GM19397 (cell line): ENCODE data around the gene MYH7.
A peak's percentile ranks its signal among the peaks of the same experiment; 100 is the strongest.
"Not testable (repeated sequence)": the region's sequence is repeated elsewhere in the genome, so short reads cannot be mapped to it uniquely, and the experiment has no call there.

Experiments
- ATAC-seq: cut with Tn5 transposase; IDR thresholded peaks from one replicate; pipeline ENCODE4 v1.9.1; 2021; ENCODE audit warnings: mild to moderate bottlenecking, moderate library complexity; ENCODE audit not compliant: unreplicated experiment

The MYH7 gene

DNA sequence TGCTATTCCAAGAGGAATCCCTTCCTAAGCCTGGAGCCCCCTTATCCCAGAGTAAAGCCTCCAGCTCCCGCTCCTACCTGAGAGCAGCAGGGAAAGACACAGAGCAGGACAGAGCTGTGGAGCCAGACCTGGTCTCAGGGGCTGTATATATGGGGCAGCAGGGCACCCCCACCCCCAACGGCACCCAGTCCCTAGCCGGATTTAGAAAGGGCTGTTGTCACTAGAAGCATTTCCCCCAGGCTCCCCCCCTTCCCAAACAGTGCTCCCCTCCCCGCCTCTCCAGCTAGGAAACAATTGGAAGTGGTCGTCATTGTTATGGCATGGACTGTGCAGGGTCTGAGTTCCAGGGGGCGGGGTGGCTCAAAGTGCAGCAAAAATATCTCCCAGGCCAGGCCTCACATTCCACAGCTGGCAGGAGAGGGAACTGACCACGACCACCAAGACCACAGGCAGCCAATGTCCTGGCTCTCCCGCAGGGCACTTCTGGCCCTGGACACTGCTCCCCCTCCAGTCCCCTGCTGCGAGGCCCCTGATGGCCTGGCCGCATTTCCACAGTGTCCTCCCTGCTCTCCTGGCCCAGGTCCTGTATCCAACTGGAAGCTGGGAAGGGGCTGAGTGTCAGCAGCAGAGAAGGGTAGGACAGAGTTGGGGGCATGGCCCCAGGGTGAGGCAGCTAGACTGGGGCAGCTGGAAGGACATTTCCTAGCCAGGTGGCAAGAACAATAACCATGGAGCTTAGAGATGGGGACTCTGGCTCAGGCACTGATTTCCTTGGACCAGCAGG lies at the start of gene MYH7:
Gene MYH7, minus strand, starts transcription at position 118 of the 784 bp plus-strand sequence. CDS start 1,928 bp downstream, outside the sequence.
- no peak for ATAC-seq

DNA sequence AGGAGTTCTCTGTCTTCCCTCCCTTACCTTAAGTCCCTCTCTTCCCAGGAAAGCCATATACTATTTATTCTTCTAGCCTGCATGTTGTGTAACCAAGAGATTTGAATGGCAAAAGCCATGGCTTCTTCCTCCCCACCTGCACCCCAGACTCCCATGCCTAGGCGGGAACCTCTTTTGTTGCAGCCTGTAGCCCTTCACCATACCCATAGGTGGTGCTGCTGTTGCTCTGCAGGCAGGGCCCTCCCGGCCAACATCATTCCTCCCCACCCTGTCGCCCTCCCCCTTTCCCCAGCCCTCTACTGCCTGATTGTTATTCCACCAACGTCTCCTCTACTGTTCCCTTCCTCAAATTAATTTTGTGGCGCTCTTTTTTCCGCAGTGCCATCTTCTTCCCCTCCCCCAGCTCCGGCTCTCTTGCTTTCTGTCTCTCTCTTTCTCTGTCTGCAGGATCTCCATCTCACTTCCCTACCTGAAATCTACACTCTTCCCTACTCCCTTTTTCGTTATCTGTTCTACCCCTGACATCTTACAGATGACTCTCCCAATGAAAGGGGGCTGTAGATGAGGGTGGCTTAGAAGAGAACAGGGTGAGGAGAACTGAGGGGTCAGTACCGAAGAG lies 47.9 kb upstream of the MYH7 start:
- no peak for ATAC-seq

DNA sequence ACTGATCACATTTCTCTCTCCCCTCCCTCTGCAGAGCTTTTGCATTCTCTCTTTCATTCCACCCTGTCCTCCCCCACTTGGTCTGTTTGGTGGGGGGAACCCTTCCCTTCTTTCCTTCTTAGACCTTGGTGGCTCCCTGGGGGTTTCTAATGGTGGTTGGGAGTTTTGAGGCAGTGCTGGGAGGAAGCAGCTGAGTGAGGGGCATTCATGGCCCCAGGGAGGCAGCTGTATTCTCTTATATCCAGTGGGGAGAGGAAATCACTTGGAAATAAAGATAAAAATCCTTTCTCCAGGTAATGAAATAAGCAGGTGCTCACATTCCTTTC lies 47.3 kb upstream of the MYH7 start:
- ATAC-seq = no peak

DNA sequence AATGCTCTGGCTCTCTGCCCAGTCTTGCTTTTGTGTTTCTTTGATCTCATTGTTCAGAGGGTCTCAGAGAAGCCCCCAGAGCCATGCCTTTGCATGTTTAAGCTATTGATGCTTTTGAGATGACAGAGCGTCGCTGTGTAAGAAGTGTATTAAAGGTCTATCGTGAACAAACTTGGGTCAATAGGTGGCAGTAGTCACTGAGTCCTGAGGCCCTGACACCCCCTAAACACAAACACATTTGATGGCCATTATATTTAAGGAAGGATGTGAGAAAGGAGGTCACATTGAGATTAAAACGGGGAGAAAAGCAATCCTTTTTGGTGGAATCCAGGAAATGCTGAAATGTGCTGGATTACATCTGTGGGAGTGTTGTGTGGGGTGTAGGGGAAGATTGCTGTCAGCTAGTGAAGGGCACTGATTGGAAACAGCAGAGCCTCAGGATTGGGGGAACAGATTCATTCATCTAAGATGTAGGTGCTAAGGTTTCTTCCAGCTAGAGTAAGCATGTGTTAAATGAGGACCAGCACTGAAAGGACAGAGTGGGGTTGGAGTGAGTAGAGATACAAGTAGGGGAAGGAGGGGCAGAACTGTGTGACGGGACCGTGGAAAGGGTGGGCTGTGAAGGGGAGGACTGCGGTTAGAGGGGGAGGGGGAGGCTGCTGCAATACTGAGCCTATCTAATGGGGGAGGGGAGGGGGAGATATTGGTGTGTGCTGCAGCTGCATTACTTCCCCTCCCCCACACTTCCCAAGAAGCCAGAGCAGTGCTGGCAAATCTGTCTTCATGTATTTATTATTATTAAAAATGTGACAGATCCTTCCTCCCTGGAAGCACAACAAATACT lies 46.7 kb upstream of the MYH7 start:
- ATAC-seq = no peak

DNA sequence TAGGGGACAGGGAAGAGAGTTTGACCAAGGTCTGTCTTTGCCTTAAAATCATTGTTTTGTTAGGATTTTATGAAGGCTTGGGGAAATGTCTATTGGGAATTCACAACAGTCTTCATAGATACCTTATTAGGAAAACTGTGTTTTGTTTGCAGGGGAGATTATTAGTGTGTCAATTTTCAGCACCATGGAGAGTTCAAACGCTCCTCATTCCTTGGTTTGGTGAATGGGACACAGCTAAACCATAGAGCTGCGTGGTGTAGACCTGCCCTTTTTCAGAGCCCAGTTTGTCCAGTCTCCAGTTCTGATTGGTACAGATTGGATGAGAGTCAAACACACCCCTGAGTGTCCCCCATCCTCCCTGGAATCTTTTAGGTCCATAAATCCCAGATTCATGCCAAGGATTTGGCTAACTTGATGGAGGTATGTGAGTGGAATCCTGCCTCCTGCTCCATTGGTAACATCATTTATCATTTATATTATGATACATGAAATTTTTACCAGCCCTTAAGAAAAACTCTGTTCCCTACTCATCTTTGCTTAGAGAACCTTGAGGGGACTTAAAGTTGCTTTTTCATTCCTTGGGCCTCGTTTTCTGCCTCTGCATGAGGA lies 46.0 kb upstream of the MYH7 start:
- ATAC-seq = no peak

DNA sequence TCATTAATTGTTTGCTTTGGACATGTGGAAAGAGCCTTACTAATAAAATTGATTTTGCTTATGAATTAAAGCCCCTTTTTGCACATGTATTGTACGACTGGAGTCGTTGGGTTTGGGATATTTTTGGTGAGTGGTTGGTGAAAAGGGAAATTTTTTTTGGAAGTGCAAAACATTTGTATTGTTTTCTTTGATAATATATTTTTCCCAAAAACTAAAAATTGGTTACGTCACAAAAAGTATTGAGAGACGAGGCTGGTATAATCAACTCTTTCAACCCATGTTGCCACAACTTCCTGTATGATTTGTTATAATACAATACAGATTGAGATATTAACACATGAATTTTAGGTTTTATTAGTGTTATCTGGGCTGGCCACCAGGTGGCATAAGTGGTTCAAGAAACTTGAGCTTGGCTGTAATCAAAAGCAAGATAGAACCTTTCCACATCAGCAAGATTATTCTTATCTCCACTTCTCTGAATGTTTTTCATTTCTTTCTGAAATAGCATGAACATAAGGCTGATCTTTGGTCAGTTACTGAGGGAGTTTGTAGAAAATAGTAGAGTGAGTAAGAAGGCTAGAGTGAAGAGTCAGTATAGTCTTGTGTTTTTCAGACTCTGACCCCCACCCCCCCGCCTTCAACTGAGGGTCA lies 42.8 kb upstream of the MYH7 start:
- ATAC-seq = no peak

DNA sequence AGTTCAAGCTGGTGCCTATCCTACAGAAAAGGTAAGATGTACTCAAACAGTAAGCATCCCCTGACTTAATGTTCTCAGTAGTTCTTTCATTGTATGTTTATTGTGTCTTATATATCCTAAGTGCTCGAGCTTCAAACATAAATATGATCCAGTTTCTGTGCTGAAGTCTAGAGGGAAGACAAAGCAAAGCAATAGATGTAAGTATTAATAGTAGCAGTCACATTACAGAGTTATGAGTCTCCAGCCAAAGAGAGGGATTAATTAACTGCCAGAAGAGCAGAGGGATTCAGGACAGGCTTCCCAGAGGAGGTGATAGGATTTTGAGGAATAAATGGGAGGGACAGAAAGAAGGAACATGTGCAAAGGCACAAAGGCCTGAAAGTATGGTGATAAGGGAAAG lies 35.5 kb upstream of the MYH7 start:
- no peak for ATAC-seq

DNA sequence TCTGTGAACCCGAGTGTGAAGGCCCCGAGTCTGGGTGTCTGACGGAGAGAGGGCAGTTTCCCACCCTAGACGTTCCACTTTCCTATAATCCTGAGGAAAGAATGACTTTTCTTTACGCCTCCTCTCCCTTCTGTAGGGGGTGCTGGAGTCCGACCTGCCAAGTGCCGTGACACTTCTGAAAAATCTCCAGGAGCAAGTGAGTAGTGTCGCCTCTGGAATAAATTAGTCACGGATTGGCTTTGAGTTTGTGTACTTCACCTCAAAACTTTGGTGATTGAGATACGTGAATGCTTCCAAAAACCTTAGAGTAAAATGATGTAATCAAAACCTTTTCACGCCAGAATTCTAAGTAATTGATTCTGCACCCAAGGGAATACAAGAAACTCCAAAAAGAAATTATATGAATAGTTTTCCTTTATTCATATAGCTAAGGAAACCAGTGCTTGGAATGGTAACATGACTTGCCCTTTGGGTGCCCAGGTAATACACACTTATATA lies 34.5 kb upstream of the MYH7 start:
- ATAC-seq = no peak

DNA sequence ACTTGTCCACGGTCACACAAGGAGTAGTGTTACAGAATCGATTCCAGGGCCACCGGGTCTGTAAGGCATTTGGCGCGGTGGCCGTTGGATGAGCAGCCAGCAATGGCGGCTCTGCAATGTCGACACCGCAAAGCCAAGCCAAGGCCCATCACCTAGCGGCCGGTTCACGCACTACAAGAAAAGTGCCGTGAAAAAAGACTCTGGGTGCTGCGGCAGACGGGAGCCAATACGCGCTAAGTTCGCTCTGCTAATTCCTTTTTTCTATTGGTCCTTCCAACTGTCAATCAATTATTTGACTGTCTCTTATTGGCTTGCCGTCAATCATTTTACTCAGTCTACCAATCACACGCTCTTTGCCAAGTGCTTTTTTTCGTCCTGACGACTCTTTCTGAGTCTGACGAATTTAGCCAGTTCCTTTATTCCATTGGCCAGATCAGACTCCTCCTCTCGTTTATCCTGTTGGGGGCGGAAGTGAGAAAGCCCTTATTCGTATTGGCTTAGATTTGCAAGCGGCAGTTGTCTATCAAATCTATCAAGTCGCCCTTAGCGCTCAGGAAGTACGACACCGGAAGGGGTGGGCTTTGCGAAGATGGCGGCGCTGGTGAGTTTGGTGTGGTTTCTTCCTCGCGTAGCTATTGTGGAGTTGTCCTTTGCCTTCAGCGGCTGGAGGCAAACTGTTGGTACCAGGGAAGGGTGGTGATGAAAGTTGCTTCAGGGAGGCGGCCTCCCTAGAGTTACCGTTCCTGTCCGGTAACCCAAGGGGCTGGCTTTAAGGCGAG lies 33.9 kb upstream of the MYH7 start, which contains the start of gene NGDN:
Gene NGDN, plus strand, starts transcription at position 577 of the 779 bp plus-strand sequence. Its CDS starts 13 bp downstream, at position 590.
- peak; percentile 95 for ATAC-seq

DNA sequence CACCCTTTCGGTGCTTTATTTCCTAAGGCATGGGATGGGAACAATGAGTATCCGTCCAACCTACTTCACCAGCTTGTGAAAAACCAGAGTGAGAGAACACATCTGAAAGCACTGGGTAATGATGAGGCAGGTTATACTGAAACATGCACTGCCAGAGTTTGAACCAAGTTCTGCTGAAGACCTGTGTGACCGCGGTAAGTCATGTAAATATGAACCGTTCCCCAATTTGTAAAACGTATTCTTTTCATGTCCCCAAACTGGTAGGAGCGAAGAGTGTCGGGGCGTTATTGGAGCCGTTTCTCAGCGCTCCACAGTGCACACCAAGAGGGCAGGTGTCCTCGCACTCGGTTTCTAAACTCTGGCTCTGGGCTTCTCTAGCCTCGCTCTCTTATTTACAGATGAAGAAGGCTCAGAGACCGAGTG lies 33.3 kb upstream of the MYH7 start:
- ATAC-seq = peak; percentile 6

DNA sequence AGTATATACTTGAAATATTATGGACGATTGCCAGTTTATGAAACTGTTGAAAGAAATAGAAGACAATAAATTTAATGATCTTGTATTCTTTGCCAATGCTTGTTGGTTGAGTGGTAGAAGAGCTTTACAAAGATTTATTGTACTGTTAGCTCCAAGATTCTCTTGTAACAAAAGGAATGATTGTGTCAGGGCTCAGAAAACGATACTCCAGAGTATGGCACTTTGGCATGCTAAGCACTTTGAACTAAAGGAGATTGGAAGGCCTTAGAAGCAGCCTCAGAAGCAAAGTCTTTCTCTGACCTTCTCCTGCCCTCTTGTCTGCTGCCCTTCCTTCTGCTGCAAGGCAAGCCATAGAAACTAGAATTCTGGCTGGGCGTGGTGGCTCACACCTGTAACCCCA lies 29.8 kb upstream of the MYH7 start:
- ATAC-seq = no peak

DNA sequence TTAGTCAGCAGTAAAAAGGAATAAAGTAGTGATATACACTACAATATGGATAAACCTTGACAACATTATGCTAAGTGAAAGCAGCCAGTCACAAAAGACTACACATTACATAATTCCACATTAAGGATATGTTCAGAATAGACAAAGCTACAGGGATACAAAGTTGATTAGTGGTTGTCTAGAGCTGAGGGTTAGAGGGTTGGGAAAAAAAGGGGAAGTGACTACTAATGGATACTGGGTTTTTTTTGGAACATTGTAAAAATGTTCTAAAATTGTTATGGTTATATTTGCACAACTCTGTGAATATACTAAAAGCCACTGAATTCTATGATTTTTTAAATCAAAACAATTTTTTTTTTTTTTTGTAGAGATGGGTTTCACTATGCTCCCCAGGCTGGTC lies 29.2 kb upstream of the MYH7 start:
- ATAC-seq = no peak

DNA sequence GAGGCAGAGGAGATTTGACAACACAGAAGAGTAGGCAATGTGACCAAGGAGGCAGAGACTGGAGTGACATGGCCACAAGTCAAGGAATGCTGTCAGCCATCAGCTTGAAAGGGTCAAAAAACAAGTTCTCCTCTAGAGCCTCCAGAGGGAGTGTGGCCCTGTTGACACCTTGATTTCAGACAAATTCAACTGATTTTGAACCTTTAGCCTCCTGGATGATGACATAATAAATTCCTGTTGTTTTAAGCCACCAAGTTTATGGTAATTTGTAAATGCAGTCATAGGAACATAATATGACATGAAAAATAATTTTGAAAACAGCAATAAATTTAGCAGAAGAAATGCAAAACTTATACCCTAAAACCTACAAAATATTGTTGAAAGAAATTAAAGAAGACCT lies 25.5 kb upstream of the MYH7 start:
- no peak for ATAC-seq

DNA sequence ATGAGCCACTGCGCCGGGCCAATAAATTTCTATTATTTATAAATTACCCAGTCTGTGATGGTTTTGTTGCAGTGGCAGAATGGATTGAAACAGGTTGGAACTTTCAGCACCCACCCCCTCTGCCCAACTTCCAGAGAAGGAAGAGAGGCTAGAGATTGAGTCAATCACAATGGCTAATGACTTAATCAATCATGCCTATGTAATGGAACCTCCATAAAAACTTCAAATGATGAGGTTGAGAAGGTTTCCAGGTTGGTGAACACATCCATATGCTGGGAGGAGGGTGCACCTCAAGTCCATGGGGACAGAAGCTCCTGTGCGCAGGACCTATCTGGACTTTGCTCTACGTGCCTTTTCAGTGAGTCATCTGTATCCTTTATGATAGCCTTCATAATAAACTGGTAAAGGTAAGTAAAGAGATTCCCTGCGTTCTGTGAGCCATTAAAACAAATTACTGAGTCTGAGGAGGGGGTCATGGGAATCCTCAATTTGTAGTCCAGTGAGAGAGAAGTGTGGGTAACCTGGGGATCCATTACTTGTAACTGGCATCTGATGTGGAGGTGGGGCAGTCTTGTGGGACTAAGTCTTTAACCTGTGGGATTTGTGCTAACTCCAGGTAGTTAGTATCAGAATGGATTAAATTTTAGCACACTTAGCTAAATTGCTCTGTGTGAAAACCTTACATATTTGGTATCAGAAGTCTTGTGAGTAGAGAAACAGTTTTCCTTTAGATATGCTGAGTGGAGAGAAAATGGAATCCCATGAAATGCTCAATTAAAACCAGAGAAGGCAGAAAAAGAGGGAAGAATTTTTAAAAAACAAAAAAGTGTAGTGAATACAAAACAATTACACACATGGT lies 22.4 kb upstream of the MYH7 start:
- no peak for ATAC-seq

DNA sequence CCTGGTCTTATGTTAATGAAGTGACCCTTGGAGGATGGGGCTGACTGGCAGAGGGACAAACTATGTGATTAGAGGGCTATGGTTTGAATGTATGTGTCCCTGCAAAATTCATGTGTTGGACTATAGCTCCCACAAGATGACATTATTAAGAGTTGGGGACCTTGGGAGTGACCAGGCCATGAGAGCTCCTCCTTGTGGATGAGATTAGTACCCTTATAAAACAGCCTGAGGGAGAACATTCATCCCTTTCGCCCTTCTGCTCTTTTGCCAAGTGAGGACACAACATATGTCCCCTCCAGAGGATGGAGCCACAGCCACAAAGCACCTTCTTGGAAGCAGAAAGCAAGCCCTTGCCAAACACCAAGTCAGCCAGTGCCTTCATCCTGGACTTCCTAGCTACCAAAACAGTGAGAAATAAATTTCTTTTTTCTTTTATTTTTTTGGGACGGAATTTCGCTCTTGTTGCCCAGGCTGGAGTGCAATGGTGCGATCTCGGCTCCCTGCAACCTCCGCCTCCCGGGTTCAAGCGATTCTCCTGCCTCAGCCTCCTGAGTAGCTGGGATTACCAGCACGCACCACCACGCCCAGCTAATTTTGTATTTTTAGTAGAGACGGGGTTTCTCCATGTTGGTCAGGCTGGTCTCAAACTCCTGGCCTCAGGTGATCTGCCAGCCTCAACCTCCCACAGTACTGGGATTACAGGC lies 21.6 kb upstream of the MYH7 start:
- ATAC-seq = not testable (repeated sequence)

DNA sequence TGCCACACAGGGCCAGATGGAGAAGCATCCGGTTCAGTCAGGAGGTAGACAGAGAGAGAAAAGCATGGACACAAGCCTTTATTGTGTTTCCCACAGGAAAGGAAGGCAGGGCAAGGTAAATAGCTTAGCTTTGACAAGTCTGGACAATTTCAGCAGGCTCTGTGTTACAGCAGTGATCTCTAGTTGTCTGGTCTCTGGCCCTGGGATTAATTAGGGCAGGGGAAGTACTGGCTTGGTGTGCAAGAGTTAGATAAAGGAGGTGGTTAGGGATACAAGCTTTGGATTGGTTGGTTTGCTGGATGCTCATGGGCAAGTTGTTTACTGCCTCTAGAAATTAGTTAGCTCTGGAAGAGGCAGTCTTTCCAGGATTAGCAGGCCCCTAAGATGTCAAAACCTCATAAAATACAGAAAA lies 19.0 kb upstream of the MYH7 start:
- no peak for ATAC-seq

DNA sequence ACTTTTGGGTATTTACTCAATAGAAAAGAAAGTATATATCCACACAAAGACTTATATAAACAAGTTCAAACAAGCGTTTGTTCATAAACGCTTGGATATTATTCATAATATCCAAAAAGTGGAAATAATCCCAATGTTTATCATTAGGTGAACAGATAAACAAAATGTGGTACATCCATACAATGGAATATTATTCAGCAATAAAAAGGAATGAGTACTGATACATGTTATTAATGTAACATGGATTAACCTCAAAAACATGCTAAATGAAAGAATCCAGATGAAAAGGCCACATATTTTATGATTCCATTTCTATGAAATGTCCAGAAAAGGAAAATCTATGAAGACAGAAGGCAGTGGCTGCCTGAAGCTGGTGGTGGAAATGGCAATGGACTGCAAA lies 16.8 kb upstream of the MYH7 start:
- ATAC-seq = no peak

DNA sequence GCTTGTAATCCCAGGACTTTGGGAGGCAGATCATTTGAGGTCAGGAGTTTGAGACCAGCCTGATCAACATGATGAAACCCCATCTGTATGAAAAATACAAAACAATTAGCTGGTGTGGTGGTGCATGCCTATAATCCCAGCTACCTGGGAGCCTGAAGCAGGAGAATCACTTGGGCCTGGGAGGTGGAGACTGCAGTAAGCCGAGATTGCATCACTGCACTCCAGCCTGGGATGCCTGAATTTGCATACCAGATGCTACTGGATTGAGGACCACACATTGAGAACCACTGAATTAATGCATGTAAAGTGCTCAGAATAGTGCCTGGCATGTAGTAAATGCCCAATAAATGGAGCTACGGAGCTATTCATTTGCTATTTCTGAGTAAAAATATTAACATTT lies 14.9 kb upstream of the MYH7 start:
- no peak for ATAC-seq
